Limb (tissue), 2 donors: ENCODE results near the gene WDFY2.

Source experiments
- DNase-seq, 2 donors: peaks; one replicate each; pipeline ENCODE4 v3.0.0-alpha.2; 2016; ENCODE audit errors: extremely low spot score in 2 of 2

Gene WDFY2

GRCh38 chr13:51599444-51600176, 15.3 kb downstream of the WDFY2 start:
- no peak for DNase-seq

DNA sequence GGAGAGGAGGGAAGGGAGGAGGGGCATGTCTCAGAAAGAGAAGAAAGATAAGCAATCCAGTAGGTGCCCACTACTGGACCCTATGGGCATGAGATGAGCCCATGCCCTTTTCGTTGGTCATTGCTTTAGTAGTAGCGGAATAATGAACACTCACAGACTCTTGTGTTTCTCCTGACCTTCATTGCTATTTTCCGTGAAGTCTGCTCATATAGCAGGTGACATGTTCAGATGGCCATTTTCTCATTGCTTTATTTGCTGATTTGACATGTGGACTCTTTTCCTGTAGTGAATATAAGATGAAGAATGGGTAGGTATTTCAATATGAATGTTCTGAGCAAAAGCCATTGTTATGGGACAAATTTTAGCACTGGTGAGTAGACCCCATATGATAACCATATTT, 16.4 kb downstream of the WDFY2 start:
- DNase-seq, result no peak

GRCh38 chr13:51601601-51602565, 17.6 kb downstream of the WDFY2 start:
- DNase-seq, result no peak

- DNase-seq, result no peak
Measured at GRCh38 chr13:51603716-51604115, 19.5 kb downstream of the WDFY2 start.

DNA sequence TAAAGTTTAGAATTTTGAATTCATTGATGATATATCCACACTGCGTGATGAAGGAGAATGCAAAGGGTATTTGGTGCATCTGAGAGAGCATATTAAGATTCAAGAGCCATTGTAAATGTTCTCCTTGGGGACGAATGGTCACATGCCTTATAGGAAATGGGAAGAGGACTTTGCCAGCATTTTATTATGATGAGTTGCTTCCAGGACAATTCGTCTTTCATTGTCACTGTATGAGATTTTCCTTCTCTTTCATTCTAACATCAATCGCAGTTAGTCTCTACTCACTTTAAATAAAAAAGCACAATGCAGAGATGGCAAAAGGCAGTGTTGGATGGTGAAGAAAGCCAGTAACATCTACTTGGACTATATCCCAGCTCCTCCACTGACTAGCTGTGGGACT, 21.4 kb downstream of the WDFY2 start:
- no peak for DNase-seq

- DNase-seq, result no peak
Measured at GRCh38 chr13:51607165-51607564, 22.9 kb downstream of the WDFY2 start.

GRCh38 chr13:51608857-51609406, 24.7 kb downstream of the WDFY2 start:
- no peak for DNase-seq

GRCh38 chr13:51612867-51613266, 28.6 kb downstream of the WDFY2 start:
- no peak for DNase-seq

- DNase-seq, result no peak
Measured at GRCh38 chr13:51613535-51613934, 29.3 kb downstream of the WDFY2 start.

DNA sequence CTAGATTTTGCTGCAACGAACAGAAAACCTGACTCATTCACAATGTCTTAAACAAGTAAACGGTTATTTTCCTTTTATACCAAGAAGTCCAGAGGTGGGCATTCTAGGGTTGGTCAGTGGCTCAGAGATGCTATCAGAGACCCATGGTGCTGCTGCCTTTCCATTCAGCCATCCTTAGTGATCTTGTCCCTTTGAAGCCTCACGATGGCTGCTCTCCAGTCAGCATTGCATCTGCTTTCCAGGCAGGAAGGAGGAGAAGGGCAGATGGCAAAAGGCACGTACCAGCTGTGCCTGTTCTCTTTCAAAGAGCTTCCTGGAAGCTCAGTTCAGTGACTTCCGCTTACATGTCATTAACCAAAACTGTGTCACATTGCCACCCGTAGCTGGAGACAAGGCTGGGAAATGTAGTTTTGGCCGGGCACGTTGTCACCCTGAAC, 30.1 kb downstream of the WDFY2 start:
- peak; percentile 52 to 61 for DNase-seq

DNA sequence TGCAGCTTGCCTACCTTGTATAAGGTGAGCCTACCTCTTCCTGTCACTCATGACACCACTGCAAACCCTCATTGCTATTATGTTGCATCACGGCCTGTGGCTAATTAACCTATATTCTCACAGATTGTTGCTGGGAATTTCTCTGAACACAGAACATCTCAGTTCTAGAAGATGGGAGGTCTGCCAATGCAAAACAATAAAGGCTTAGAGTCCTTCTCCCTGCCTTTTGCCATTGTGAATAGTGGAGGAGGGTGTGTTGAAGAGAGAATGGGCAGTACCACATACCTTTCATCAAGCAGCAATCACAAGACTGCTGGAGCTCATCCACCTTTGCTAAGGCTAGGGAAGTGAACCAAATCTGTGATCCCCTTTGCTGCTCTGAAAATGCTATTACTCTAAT, 34.4 kb downstream of the WDFY2 start:
- no peak for DNase-seq

- no peak for DNase-seq
Measured at GRCh38 chr13:51619614-51620013, 35.4 kb downstream of the WDFY2 start.

GRCh38 chr13:51620165-51620983, 36.1 kb downstream of the WDFY2 start:
- no peak for DNase-seq

- DNase-seq, result no peak
Measured at GRCh38 chr13:51621602-51622001, 37.3 kb downstream of the WDFY2 start.

DNA sequence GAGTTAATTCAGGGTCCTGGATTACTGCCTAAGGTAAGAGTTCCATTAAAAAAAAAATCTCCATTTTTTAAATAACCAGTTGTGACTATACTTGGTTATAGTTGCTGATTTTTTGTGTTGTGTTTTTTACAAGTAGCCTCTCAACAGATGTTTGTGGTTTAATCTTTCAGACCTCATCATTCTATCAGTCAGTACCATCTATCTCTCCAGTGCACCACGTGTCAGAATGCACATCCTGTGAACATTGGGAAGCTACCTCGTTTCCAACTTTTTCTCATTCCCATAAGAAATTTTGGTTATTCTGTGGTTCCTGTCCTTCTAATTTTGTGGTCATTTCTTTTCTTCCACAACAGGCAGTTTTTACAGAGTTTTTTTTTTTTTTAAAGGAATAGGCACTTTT, 39.2 kb downstream of the WDFY2 start:
- no peak for DNase-seq

DNA sequence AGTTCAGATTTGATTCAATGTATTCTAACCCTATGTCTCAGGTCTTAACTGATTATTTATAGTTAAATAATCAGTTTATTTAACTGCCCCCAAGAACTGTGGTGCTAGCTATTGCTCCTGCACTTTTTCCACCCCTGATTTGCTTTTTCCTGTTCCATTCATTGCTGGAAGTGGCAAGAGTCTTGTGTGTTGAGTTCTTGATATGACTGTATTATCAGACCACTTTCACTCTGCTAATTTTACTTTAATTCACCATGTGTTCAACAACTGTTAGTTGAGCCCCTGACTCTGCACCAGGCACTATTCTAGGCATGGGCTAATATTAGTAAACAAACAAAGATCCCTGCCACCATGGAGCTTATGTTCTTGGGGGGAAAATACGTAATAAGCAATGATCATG, 39.9 kb downstream of the WDFY2 start:
- DNase-seq, result no peak

DNA sequence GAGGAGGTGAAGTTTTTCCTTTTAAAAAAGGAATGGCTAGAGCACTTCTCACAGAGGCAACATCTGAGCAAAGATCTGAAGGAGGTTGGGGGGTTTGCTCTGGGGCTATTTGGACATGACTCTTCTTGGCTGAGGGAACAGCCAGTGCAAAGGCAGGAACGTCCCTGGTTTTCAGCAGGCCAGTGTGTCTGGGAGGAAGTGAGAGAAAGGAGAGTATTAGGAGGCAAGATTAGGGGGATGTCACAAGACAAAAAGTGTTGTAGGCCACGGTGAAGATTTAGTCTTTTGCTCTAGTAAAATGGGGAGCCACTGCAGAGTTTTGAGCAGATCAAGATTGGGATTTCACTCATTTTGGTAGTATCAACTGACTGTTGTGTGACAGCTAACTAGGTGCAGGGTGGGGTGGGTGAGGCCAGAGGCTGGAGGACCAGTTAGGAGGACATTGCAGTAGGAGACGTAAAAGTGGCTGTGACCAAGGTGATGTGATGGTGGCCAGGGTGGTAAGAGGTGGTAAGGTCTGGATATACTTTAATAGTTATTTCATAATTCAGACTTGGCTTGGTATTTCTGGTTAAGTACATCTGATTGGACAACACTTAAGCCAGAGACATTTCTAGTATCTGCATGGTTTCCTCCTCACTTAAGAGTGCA, 40.6 kb downstream of the WDFY2 start:
- no peak for DNase-seq

DNA sequence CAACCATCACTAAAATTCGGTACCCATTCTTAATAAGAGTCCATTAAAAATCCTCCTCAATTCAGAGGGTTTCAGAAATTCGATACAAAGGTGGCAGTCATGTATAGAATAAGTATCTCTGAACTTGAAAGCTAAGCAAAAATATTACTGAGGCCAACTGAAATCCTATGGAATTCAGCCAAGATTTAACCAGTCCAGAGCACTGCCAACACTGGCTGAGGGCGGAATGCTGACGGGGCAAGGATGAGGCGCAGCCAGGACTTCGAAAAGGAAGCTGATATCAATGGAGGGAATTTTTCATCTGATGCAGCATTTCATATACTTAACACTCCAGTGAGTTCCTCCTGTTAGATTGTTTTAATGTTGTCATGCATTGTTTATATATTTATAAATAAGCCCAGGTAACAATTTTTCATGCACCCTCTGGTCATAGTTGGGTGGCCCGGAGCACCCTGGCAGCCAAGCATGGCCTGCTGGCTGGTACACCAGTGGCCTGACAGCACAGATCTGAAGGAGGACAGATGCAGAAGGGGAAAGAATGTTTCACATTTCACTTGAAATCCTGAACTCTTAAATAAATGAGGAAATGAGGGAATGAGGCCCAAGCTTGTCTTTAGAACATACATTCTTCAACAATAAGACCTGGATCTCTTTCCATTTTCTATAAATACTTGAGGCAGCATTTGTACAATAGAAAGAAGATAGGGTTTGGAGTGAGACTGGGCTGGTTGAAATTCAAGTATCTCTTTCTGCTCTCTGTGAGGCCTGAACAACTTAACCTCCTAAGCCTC, 41.5 kb downstream of the WDFY2 start:
- DNase-seq, result no peak

DNA sequence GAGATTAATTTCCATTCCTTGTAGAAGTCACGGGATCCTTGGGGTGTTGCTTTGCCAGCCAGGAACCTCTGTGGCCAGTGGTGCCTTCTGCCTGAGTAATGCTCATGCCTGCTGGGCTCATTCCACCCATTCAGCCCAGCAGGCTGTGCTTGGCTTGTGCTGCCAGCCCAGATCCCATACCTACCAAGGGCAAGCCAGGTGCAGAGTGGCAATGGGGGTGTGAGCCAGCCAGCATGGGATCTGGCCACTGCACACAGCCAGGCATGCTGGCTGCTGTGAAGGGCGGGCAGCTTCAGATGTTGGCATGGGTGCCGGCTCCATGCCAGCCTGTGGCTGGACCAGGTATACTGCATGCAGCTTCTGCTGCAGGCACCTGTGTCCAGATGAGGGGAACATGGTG, 42.5 kb downstream of the WDFY2 start:
- no peak for DNase-seq
